HG03457 (cell line): ENCODE data around the gene SASH3.

Experiments used
- ATAC-seq: cut with Tn5 transposase; IDR thresholded peaks from one replicate; pipeline ENCODE4 v1.9.1; 2021; ENCODE audit warnings: moderate number of reproducible peaks; ENCODE audit not compliant: unreplicated experiment

Gene SASH3

GRCh38 chrX:129781680-129782495 is 2.1 kb downstream of the SASH3 start:
- no peak for ATAC-seq

GRCh38 chrX:129782706-129783105 is 3.0 kb downstream of the SASH3 start:
- no peak for ATAC-seq

- no peak for ATAC-seq
These were observed 3.6 kb downstream of the SASH3 start for GRCh38 chrX:129783291-129783713.

- no peak for ATAC-seq
These were observed 4.6 kb downstream of the SASH3 start for GRCh38 chrX:129784371-129784770.

GRCh38 chrX:129785160-129785947 is 5.6 kb downstream of the SASH3 start:
- no peak for ATAC-seq

- ATAC-seq, result peak; percentile 62
These were observed 6.5 kb downstream of the SASH3 start for GRCh38 chrX:129786210-129786651.

GRCh38 chrX:129787336-129788055 is 7.7 kb downstream of the SASH3 start:
- no peak for ATAC-seq

- ATAC-seq, result no peak
These were observed 8.8 kb downstream of the SASH3 start for GRCh38 chrX:129788527-129788926.

- ATAC-seq, result no peak
These were observed 10.4 kb downstream of the SASH3 start for GRCh38 chrX:129790146-129790545.

- ATAC-seq, result no peak
These were observed 11.1 kb downstream of the SASH3 start for GRCh38 chrX:129790808-129791207.

- no peak for ATAC-seq
These were observed 11.6 kb downstream of the SASH3 start for GRCh38 chrX:129791336-129791735.

GRCh38 chrX:129791961-129792570 is 12.3 kb downstream of the SASH3 start:
- ATAC-seq, result no peak

- ATAC-seq, result no peak
These were observed 13.0 kb downstream of the SASH3 start for GRCh38 chrX:129792586-129793291.

- ATAC-seq, result no peak
These were observed 13.9 kb downstream of the SASH3 start for GRCh38 chrX:129793604-129794191.

- no peak for ATAC-seq
These were observed 15.8 kb downstream of the SASH3 start for GRCh38 chrX:129795584-129795983.

GRCh38 chrX:129797251-129797906 is 17.6 kb downstream of the SASH3 start:
- ATAC-seq, result no peak

- ATAC-seq, result no peak
These were observed 18.7 kb downstream of the SASH3 start for GRCh38 chrX:129798456-129798855.

- no peak for ATAC-seq
These were observed 19.1 kb downstream of the SASH3 start for GRCh38 chrX:129798888-129799287.

- no peak for ATAC-seq
These were observed 20.4 kb downstream of the SASH3 start for GRCh38 chrX:129800186-129800585.
